Activated CD8-positive, alpha-beta memory T cell treated with anti-CD3 and anti-CD28 coated beads, Interleukin-2, amount 10 ng/mL, durations not matched to agents 7 days and 5 days (primary cell): ENCODE results near the gene UBR1. TPM values are rescaled to one million over a fixed set of nuclear protein-coding genes. Genes with fewer than 3 reads are reported as not detected.
A peak's percentile ranks its signal among the peaks of the same experiment; 100 is the strongest.
"Not testable (repeated sequence)": the region's sequence is repeated elsewhere in the genome, so short reads cannot be mapped to it uniquely, and the experiment has no call there.

Experiments
- ATAC-seq: fragments of 150-1000 bp; cut with Tn5 transposase; one replicate; pipeline ENCODE4 v1.10.0; 2021; ENCODE audit warnings: moderate library complexity
- CTCF ChIA-PET: fragments of 350-600 bp; sonication (Branson Sonifier 250); formaldehyde crosslinking; loops from one replicate; lab custom pipeline; 2021; ENCODE audit warnings: antibody characterized with exemption; lab: Charles Lee
- DNase-seq: peaks from one replicate; pipeline ENCODE4 v3.0.0-alpha.2; 2020
- H3K27ac Mint-ChIP-seq: one replicate; pipeline ENCODE4 v1.8.0; 2021; ENCODE audit warnings: mild to moderate bottlenecking, mixed read lengths
- H3K27me3 Mint-ChIP-seq: one replicate; pipeline ENCODE4 v1.8.0; 2021; ENCODE audit warnings: mixed read lengths
- H3K36me3 Mint-ChIP-seq: one replicate; pipeline ENCODE4 v1.8.0; 2021; ENCODE audit warnings: mild to moderate bottlenecking, mixed read lengths
- H3K4me1 Mint-ChIP-seq: one replicate; pipeline ENCODE4 v1.8.0; 2021; ENCODE audit warnings: mixed read lengths
- H3K4me3 Mint-ChIP-seq: one replicate; pipeline ENCODE4 v1.8.0; 2021; ENCODE audit warnings: mild to moderate bottlenecking, moderate library complexity, mixed read lengths
- H3K9me3 Mint-ChIP-seq: one replicate; pipeline ENCODE4 v1.8.0; 2022; ENCODE audit warnings: low read depth, mixed read lengths
- total RNA-seq, 2 experiments: library from RNA; stranded (reverse); gene quantifications; one replicate each; pipeline ENCODE4 v1.2.3, GENCODE V29; 2021

The UBR1 gene
- total RNA-seq, 2 experiments from 2014 or later = 34.9 to 42.1 TPM

DNA sequence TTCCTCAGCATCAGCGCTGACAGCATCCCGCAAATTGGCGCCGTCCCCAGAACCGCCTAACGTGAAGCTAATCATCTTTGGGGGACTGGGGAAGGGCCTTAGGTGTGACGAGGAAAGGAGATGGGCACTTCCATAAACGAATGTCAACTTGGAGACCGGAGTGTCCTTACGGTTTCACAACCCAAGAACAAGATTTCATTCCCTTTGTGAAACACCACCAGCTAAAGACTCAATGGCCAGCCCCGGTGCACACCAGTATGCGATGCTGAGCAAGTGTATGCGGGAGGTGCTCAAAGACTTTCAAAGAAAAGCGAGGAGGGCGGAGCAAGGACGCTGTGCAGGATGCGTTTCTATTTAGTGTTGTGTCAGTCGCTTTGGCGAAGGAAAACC is 184.5 kb downstream of the UBR1 start:
- peak overlapping the region; percentile 89 for H3K27ac Mint-ChIP-seq
- H3K9me3 Mint-ChIP-seq = no peaks in the 10 kb centered on the region
- ATAC-seq (peak; percentile 18), DNase-seq (peak; percentile 74)
- peaks cover 3% of the 10 kb centered on the region for H3K36me3 Mint-ChIP-seq
- H3K4me1 Mint-ChIP-seq = peaks cover 33% of the 10 kb centered on the region
- CTCF ChIA-PET = interaction anchor here (1.2 to 1.9 kb wide), 2 partner anchors 217 to 313 kb away, joined by 4 to 12 read pairs; no protein-coding TSS in a partner anchor
- peak overlapping the region; percentile 95 for H3K4me3 Mint-ChIP-seq
- no peaks in the 10 kb centered on the region for H3K27me3 Mint-ChIP-seq

DNA sequence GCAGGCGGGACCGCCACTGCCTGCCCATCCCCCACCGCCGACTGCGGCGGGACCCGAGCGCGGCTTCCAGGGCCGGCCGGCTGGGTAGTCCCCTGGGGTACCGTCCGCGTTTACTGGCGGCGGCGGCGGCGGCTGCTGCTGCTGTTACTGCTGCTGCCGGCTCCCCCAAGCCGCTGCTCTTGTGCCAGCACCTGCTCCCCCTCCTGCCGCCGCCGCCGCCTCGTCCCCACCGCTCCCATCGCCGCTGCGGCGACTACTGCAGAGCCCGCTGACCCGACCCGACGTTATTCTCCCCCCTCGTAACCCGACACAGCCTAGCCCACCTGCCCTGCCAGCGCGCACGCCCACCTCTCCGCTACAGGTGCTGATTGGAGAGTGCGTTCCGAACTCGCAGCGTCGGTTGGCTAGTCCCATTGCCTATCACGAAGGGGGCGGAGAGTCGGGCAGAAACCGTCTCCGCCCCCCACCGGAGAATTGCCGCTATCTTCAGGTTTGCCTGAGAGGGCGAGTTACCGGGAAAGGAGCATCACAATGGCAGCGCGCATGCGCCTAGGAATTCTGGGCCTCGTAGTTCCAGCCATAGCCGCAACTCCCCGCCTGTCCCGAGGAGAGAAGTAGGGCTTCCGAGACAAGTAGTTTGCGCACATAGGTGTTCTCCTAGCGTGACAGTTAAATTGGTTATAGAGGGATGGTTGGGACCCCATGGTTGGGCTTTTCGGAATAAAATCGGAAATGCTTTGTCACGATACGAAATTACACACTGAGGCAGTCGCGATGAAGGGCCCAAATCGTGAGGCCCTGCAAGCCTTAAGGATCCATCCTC is 185.1 kb downstream of the UBR1 start, which contains the start of gene TTBK2:
TTBK2 (minus strand) TSS at position 260 of the 823 bp plus-strand sequence. CDS start 42,161 bp downstream, outside the sequence.
- Mint-ChIP-seq H3K4me1 (peaks cover 38% of the 10 kb centered on the region), H3K27me3 (no peaks in the 10 kb centered on the region), H3K9me3 (no peaks in the 10 kb centered on the region), H3K27ac (peak within 1 kb of the TSS; percentile 89), H3K4me3 (peak within 1 kb of the TSS; percentile 95), H3K36me3 (peaks cover 3% of the 10 kb centered on the region)
- CTCF ChIA-PET = interaction anchor here (1.2 to 1.9 kb wide), 2 partner anchors 217 to 313 kb away, joined by 4 to 12 read pairs; no protein-coding TSS in a partner anchor
- ATAC-seq (peak; percentile 97), DNase-seq (peak; percentile 98)

DNA sequence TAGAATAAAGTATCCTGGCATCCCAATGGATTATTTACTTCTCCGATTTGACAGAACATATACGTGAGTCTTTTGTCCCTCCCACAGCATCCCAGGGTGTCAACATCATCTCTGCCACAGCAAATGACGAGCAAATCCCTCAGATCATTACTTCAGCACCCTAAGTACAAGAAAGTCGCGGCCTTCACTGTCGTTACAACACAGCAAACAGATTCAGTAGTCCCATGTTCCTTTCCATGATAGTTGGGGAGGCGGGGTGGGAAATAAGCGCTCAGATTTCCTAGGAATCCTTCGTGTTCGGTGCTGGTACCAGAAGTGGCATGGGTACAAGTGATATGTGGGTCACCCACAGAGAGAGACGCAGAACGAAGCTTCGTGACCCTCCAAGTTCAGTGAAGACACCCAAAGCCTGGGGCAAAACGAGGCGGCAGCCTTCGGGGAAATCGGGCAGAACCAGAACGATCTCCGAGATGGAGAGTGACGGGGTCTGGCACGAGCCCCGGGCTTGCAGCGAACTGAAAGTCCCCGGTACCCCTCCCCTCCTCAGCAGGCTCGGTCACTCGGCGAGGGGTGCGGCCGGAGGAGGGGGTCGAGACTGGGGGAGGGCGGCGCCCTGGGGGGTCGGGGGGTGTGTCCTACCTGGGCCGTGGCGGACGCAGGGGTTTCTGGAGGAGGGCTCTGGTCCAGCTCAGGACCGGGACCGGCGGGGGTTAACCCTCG is 185.9 kb downstream of the UBR1 start:
- Mint-ChIP-seq H3K9me3 (no peaks in the 10 kb centered on the region), H3K36me3 (peaks cover 3% of the 10 kb centered on the region), H3K4me1 (peaks cover 43% of the 10 kb centered on the region), H3K27me3 (no peaks in the 10 kb centered on the region), H3K27ac (peak overlapping the region; percentile 71), H3K4me3 (peak overlapping the region; percentile 95)
- ATAC-seq (peak; percentile 31), DNase-seq (peak; percentile 59)
- CTCF ChIA-PET = interaction anchor here (1.9 kb wide), 1 partner anchor 216 kb away, joined by 12 read pairs; no protein-coding TSS in a partner anchor

DNA sequence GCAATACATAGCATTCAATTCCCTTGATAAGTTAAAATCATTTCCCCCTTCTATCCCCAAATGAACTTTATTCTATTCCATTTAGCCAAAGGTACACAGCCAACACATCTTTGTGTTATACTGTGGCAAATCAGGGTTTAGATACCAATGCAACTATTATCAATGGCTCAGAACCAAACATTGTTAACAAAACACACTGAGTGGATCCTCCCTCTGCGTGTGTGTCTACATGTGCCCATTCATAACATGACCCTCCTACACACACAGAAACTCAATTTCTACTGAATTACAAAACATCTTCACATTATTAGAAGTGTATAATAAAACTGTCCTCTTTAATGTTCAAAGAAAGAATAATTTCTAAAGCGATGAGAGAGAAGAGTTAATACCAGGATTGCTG is 186.5 kb downstream of the UBR1 start:
- H3K27ac Mint-ChIP-seq = peak overlapping the region; percentile 71
- CTCF ChIA-PET = no interaction called here
- ATAC-seq = no peak

DNA sequence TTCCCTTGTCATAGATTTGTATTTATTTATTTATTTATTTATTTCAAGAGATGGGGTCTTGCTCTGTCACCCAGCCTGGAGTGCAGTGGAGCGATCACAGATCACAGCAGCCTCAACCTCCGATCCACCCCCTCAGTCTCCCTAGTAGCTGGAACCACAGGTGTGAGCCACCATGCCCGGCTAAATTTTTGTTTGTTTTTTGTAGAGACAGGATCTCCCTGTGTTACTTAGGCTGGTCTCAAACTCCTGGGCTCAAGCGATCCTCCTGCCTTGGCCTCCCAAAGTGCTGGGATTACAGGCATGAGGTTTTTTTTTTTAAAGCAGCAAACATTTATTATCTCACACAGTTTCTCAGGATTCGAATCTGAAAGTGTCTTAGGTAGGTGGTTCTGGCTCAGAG is 187.8 kb downstream of the UBR1 start:
- Mint-ChIP-seq H3K9me3 (no peaks in the 10 kb centered on the region), H3K4me1 (peaks cover 43% of the 10 kb centered on the region), H3K27ac (no peak overlapping the region), H3K4me3 (no peak overlapping the region), H3K36me3 (peaks cover 3% of the 10 kb centered on the region), H3K27me3 (no peaks in the 10 kb centered on the region)
- ATAC-seq (no peak), DNase-seq (no peak)
- CTCF ChIA-PET = interaction anchor here (1.5 kb wide), 1 partner anchor 8 kb away, joined by 6 read pairs; no protein-coding TSS in a partner anchor

More for the DNA sequence above, 186.5 kb downstream of the UBR1 start:
- no peak for DNase-seq
- Mint-ChIP-seq H3K27me3 (no peaks in the 10 kb centered on the region), H3K4me3 (peak overlapping the region; percentile 95), H3K36me3 (peaks cover 3% of the 10 kb centered on the region), H3K9me3 (no peaks in the 10 kb centered on the region), H3K4me1 (peaks cover 47% of the 10 kb centered on the region)

DNA sequence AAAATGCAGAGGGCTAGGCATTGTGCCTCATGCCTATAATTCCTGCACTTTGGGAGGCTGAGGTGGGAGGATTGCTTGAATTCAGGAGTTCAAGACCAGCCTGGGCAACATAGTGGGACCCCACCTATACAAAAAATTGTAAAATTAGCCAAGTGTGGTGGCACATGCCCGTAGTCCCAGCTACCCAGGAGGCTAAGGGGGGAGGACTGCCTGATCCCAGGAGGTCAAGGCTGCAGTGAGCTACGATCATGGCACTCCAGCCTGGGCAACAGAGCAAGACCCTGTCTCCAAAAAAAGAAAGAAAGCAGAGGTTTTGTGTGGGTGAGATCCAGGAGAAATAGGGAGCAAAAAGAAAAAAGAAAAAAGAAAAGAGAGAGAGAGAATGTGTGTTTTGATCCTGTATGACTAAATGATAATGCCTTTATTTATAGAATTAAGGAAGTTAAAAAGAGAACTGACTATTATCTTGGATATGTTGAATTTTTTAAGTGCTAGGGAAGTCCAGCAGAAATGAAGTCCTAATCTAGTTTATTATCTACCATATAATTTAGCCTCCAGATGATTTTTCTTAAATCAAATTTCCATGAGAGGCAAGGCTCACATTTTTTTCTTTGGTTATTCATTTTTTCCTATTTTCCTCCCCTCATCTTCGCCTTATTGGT is 190.1 kb downstream of the UBR1 start:
- ATAC-seq = no peak

DNA sequence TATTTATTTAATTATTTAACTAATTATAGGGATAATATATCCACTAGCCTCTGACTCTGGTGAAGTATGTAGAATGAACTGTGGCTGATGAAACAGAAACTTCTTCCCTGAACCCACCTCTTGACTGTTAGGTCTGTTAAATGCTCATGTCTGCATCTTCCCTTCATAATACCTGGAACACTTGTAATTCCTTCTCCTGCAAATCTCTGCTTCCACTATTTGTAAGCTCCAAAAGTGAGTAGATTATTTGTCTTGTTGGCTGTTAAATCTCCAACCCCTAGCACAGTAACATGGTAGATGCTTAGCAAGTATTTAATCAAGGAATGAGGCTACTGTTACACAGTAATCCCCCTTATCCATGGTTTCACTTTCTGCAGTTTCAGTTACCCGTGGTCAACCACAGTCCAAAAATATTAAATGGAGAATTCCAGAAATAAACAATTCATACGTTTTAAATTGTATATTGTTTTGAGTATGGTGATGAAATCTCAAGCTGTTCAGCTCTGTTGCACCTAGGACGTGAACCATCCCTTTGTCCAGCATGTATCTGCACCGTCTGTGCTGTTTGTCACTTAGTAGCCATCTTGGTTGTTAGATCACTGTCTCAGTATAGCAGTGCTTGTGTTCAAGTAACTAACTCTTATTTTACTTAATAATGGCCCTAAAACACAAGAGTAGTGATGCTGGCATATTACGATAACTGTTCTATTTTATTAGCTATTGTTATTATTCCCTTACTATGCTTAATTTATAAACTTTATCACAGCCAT is 190.9 kb downstream of the UBR1 start:
- CTCF ChIA-PET = interaction anchor here (1.1 to 1.3 kb wide), 2 partner anchors 12 to 211 kb away, joined by 3 read pairs; no protein-coding TSS in a partner anchor
- Mint-ChIP-seq H3K27ac (no peak overlapping the region), H3K9me3 (no peaks in the 10 kb centered on the region), H3K36me3 (peaks cover 3% of the 10 kb centered on the region), H3K27me3 (no peaks in the 10 kb centered on the region), H3K4me3 (no peak overlapping the region), H3K4me1 (peaks cover 34% of the 10 kb centered on the region)
- no peak for ATAC-seq
- DNase-seq = no peak

More for the DNA sequence above, 190.1 kb downstream of the UBR1 start:
- Mint-ChIP-seq H3K9me3 (no peaks in the 10 kb centered on the region), H3K27ac (no peak overlapping the region), H3K36me3 (peaks cover 3% of the 10 kb centered on the region), H3K4me3 (no peak overlapping the region), H3K4me1 (peaks cover 35% of the 10 kb centered on the region), H3K27me3 (no peaks in the 10 kb centered on the region)
- DNase-seq = no peak
- CTCF ChIA-PET = no interaction called here

DNA sequence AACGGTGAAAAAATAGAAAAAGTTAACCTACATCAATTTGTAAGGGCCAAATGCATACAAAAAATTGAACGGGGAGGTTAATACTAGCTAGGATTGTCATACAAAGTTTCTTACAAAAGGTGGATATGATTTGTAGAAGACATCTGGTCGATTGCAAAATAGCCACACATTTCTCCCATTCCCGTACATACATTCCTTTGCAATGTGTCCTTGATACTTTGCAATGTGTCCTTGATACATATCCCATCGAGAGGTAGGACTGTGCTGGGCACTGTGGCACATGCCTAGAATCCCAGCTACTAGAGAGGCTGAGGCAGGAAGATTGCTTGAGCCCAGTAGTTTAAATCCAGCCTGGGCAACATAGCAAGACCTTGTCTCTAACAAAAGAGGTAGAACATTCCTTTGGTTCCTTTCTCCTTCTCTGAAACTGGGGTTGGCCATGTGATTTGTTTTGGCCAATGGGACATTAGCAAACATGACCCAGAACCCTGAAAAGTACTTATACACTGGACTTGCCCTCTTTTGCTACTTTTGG is 194.7 kb downstream of the UBR1 start:
- peaks cover 12% of the 10 kb centered on the region for H3K4me1 Mint-ChIP-seq
- DNase-seq (no peak), ATAC-seq (no peak)
- H3K36me3 Mint-ChIP-seq = peaks cover 2% of the 10 kb centered on the region
- no peak overlapping the region for H3K4me3 Mint-ChIP-seq
- CTCF ChIA-PET = interaction anchor here (1.0 kb wide), 1 partner anchor 15 kb away, joined by 4 read pairs; no protein-coding TSS in a partner anchor
- H3K27ac Mint-ChIP-seq = no peak overlapping the region
- H3K9me3 Mint-ChIP-seq = no peaks in the 10 kb centered on the region
- H3K27me3 Mint-ChIP-seq = no peaks in the 10 kb centered on the region

DNA sequence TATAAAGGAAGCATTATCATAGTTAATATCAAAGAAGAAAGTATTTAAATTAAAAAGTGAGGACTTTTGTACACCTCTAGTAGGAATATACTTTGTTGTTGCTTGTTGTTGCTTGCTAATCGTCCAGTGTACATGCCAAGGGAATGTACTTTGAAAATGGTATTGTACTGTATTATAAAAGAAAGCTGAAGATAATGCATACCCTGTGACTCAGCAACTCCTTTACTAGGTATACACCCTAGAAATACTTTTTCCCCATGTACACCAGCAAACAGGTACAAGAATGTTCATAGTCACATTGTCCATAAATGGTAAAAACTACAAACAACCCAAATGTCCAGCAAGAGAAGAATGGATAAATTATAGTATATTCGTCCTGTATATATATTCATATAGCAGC is 197.3 kb downstream of the UBR1 start:
- H3K4me3 Mint-ChIP-seq = no peak overlapping the region
- H3K36me3 Mint-ChIP-seq = peaks cover 2% of the 10 kb centered on the region
- no peaks in the 10 kb centered on the region for H3K9me3 Mint-ChIP-seq
- ATAC-seq (no peak), DNase-seq (no peak)
- H3K27ac Mint-ChIP-seq = no peak overlapping the region
- H3K27me3 Mint-ChIP-seq = no peaks in the 10 kb centered on the region
- CTCF ChIA-PET = interaction anchor here (0.7 kb wide), 1 partner anchor 18 kb away, joined by 3 read pairs; no protein-coding TSS in a partner anchor
- H3K4me1 Mint-ChIP-seq = peaks cover 4% of the 10 kb centered on the region

DNA sequence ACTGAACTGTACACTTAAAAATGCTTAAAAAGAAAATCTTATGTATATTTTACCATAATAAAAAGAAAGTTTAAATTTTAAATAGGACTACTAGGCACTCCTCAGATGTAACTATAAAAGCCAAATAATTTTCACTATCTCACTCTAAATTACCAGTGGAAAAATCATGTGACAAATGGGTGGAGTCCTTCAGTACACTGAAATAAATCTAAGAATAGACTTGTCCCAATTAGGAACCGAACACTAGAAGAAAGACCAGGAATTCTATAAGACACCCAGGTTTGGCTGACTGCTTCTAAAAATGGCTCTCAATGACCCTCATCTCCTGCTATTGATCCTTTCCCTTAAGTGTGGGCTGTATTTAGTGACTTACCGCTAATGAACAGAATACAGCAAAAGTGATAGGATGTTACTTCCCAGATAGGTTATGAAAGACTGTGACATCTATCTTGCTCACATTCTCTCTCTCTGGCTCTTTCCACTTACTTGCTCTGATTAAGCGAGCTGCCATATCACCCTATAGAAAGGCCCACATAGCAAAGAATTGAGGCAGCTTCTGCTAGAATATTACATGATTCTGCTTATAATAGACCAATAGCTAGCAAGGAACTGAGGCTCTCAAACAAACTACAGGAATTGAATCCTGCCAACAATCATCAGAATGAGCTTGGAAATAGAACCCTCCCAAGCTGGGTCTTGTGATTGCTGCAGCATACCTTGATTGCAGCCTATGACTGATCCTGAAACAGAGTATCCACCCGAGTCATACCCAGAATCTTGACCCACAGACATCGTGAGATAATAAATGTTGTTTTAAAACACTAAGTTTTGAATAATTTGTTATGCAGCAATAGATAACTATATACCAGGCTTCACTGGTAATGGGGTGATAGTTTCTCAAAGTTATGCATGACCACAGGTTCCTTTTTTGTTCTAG is 202.2 kb downstream of the UBR1 start:
- Mint-ChIP-seq H3K4me1 (peaks cover 5% of the 10 kb centered on the region), H3K27me3 (no peaks in the 10 kb centered on the region), H3K9me3 (no peaks in the 10 kb centered on the region)

DNA sequence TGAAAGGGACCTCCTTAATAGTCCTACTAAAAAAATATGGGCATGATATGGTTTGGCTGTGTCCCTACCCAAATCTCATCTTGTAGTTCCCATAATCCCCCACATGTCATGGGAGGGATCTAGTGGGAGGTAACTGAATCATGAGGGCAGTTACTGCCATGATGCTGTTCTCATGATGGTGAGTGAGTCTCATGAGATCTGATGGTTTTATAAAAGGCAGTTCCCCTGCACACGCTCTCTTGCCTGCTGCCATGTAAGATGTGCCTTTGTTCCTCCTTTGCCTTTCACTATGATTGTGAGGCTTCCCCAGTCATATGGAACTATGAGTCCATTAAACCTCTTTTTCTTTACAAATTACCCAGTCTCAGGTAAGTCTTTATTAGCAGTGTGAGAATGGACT is 211.9 kb downstream of the UBR1 start:
- DNase-seq, H3K4me1 Mint-ChIP-seq, CTCF ChIA-PET, H3K27ac Mint-ChIP-seq, ATAC-seq, H3K27me3 Mint-ChIP-seq, H3K4me3 Mint-ChIP-seq, H3K9me3 Mint-ChIP-seq: not testable (repeated sequence)
- H3K36me3 Mint-ChIP-seq = peaks cover 14% of the 10 kb centered on the region

More for the DNA sequence above, 202.2 kb downstream of the UBR1 start:
- Mint-ChIP-seq H3K27ac (no peak overlapping the region), H3K36me3 (peaks cover 2% of the 10 kb centered on the region), H3K4me3 (no peak overlapping the region)
- CTCF ChIA-PET = no interaction called here
- ATAC-seq (no peak), DNase-seq (no peak)
